SIG-M5 treated with dmso at 0.1 percent for 504 hours (cell line): ENCODE results near the gene MCAM.
A peak's percentile ranks its signal among the peaks of the same experiment; 100 is the strongest.

Experiments
- DNase-seq: peaks from one replicate; lab custom pipeline; 2025; ENCODE audit not compliant: unreplicated experiment; lab: John Stamatoyannopoulos, UW

Gene MCAM

DNA sequence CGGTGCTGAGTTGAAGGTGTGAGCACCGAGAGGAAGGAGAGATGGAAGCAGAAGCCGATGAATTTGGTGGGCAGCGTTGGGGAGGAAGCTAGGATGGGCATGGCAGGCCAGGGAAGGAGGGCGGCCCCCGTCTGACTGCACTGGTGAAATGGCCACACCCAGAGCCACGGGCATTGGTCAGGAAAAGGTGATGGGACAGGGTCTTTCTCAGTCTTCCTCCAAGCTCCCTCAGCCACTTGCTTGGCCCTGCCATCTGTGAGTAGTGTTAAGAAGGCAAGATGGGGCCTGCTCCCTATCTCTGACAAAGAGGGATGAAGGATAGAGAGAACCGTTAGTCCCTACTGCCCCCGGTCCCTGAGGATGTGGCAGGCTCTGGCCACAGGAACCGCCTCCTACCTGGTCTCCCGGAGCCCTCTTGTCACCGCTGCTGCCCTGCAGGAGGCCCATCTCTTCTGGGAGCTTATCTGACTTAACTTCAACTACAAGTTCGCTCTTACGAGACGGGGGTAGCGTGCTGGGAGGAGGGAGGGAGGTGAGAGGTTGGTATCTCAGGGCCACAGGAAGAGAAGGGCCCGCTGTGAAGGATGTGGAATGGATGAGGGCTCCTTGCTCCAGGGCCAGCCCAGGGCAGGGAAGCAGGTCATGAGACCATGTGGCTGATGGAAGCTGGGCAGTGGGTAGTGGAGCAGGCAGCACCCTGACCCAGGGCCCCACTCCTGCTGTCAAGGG is 6.8 kb downstream of the MCAM start:
- DNase-seq, result no peak

- DNase-seq, result no peak
Measured at GRCh38 chr11:119309411-119309810, 7.5 kb downstream of the MCAM start.

DNA sequence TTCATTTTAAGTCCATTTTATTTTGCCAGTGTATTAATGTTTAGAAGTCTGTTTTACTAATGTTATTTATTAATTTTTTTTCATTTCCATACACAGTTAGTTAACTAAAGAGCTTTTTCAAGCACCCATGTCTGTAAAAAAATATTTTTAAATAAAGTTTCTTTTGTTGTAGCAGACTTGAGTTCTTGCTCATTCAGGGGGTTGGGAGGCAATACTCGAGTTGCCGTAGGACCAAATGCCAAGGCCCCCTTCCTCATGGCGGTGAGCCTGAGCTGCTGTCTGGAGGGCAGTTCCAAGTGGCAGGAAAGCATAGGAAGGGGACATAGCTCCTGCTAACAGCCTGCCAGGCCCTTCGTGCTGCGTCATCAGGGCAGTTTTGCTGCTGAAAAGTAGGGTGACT is 9.0 kb downstream of the MCAM start:
- DNase-seq, result no peak

- DNase-seq, result no peak
Measured at GRCh38 chr11:119307219-119307618, 9.7 kb downstream of the MCAM start.

DNA sequence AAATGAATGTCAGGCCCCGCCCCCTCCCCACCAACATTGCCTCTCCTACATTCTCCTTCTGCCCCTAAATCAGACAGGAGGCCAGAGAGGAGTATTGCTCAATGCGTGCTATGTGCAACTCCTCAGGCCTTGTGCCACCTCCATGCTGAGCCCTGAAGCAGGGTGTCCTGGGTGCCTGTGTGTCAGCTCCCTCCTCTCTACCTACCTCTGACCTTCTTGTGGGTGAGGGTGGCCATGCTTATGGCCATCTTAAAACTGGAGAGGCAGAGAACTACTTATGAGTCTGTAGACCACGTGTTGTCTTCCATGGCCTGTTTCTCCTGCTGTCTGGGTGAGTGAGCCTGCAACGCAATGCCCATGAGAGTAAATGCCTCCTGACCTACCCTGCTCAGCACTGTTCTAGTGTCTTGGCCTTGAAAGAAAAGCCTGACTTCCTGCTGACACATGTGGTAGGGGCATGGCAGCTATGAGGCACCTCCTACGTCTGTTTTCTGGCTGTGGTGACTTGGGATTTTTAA is 10.5 kb downstream of the MCAM start:
- DNase-seq, result peak; percentile 45

GRCh38 chr11:119305556-119306372 is 11.2 kb downstream of the MCAM start:
- no peak for DNase-seq

- no peak for DNase-seq
Measured at GRCh38 chr11:119303227-119303718, 13.7 kb downstream of the MCAM start.

DNA sequence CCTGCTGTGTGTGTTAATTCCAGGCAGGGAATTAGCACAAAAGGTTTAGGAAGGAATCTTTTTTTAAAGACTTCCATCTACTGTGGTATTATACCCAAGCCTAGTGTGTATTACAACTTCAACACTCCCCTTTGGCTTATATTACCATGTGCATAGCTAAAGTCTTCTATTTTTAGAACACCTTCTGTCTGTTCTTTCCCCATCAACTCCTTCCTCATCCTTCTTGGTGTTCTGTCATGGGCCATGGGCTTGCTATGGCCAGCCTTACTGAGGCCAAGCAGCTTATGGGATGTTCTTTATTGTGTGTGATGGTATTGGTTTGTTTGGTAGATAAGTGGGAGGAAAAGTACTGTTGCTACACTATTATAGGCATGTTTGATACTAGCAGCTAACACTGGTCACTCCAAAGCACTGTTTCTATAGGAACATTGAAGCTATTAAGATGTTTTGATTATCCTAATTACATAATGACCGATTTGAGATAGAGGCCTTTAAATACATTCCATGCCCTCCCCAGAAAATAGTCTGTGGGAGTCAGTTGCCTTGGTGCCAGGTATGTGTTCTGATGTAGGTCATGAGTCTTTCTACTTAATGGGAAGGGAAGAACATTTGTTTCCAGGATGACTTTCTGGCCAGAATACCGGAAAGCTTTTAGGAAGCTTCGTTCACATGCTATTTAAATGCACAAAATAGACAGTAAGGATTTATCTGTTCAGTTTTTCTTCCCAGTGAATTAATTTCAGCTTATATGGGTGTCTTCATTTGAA is 16.5 kb downstream of the MCAM start:
- no peak for DNase-seq

GRCh38 chr11:119299416-119299815 is 17.5 kb downstream of the MCAM start:
- DNase-seq, result no peak

GRCh38 chr11:119298726-119299125 is 18.2 kb downstream of the MCAM start:
- DNase-seq, result no peak

DNA sequence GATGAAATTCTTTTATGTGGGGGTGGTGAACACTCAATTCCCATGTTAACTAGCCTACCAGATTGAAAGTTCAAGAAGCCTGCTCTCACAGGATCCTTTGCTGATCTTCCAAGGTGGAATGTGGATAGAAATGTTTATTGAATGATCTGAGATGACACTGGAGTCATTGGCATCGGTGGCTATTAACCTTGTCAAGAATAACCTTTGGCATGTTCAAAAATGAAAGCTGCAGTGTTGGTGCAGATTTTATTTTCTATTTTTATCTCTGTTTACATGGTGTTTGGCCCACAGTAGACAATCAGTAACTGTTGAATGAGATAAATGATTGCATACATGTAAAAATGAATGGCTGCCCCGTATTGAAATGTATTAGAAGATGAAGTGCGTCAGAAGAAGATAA is 19.0 kb downstream of the MCAM start:
- no peak for DNase-seq

DNA sequence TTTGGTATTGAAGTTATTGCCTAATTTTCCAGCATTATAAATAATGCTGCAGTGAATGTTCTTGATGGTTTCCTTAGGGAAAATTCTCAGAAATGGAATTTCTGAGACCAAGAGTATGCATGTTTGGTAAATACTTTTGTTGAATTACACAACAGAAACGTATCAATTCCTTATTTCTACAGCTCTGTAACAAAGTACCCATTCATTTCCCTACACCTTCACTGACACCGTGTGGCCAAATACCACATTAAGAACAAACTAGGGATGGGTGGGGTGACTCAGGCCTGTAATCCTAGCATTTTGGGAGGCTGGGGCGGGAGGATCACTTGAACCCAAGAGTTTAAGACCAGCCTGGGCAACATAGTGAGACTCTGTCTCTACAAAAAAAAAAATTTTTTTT is 21.8 kb downstream of the MCAM start:
- DNase-seq, result peak; percentile 4

DNA sequence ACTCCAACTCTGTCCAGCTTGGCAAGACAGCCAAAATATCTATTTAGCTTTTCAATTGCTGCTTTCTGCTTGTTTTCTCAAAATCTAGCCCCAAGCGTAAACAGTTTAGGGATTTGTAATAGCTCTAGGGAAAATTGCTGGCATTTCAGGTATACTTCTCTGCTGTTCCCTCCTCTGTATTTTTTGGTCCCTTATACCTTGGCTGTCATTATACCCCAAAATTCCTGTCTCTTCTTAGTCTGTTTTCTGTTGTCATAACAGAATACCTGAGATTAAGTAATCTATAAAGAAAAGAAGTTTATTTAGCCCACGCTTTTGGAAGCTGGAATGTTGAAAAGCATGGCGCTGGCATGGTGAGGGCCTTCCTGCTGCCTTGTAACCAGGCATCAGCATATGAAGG is 23.5 kb downstream of the MCAM start:
- no peak for DNase-seq

GRCh38 chr11:119290894-119291497 is 25.9 kb downstream of the MCAM start:
- DNase-seq, result no peak

DNA sequence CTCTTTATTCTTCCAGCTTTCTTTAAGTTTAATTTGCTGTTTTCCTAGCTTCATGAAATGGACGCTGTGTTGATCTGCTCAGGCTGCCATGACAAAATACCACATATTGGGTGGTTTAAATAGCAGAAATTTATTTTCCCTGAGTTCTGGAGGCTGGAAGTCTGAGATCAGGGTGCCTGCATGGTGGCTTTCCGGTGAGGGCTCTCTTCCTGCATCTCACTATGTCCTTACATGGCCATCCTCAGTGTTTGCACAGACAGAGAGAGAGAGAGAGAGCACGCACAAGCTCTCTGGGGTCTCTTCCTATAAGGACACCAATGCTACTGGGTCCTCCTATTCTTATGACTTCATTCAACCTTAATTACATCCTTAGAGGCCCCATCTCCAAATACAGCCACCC is 28.7 kb downstream of the MCAM start:
- DNase-seq, result no peak

DNA sequence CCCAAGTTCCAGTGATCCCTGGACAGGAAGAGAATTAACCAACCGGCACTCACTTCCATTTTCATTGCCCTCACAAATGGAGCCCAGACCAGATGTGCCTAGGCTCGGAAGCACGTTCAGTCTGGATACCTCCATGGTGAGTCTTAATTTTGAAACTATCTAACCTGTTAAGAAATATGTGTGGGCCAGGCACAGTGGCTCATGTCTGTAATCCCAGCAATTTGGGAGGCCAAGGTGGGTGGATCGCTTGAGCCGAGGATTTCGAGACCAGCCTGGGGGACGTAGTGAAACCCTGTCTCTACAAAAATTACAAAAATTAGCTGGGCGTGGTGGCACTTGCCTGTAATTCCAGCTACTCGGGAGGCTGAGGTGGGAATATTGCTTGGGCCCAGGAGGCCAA is 31.5 kb downstream of the MCAM start:
- DNase-seq, result no peak

GRCh38 chr11:119284344-119285157 is 32.4 kb downstream of the MCAM start:
- peak; percentile 48 for DNase-seq

DNA sequence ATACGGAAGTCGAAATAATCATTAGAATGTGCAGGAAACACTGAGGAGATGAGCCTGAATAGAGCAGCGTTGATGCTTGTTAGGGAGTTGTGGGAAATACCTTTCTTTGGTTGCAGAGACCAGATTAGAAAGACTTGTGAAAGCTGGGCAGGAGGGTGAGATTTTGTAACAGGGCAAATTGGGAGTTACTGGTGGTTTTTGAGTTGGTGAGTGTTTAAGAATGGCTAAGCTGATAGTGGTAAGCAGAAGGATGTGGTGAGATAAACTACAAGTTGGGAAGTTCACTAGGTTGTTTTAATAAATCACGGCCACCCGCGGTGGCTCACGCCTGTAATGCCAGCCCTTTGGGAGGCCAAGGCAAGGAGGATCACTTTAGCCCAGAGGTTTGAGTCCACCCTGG is 34.4 kb downstream of the MCAM start:
- DNase-seq, result no peak

- DNase-seq, result no peak
Measured at GRCh38 chr11:119277660-119278059, 39.3 kb downstream of the MCAM start.

DNA sequence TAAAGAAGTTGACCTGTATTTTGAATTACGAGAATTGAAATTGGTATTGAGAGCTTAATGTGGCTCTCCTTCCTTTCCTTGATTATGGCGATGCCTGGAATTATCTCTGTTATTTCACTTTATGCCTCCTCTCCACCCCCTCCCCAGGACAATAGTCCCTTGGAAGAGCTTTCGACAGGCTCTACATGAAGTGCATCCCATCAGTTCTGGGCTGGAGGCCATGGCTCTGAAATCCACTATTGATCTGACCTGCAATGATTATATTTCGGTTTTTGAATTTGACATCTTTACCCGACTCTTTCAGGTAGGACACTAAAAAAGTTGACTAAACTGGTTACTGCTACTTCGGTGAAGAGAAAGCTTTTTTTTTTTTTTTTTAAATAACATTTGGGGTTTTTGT is 43.2 kb downstream of the MCAM start:
- DNase-seq, result no peak
